RPMI8226 (cell line): Measurements from ENCODE around the gene CHFR.
"Not testable (repeated sequence)": the region's sequence is repeated elsewhere in the genome, so short reads cannot be mapped to it uniquely, and the experiment has no call there.

Experiments used
- DNase-seq: peaks from one replicate; pipeline ENCODE4 v3.0.0-alpha.2; 2015

Gene CHFR

GRCh38 chr12:132807295-132808092 lies 79.9 kb downstream of the CHFR start:
- DNase-seq = no peak

GRCh38 chr12:132806857-132807256 lies 80.5 kb downstream of the CHFR start:
- DNase-seq = no peak

GRCh38 chr12:132804426-132804861 lies 83.0 kb downstream of the CHFR start:
- no peak for DNase-seq

GRCh38 chr12:132803888-132804287 lies 83.5 kb downstream of the CHFR start:
- DNase-seq = no peak

- no peak for DNase-seq
Observed at GRCh38 chr12:132803125-132803524, 84.3 kb downstream of the CHFR start.

GRCh38 chr12:132801741-132802140 lies 85.7 kb downstream of the CHFR start:
- no peak for DNase-seq

- no peak for DNase-seq
Observed at GRCh38 chr12:132798836-132799235, 88.6 kb downstream of the CHFR start.

- DNase-seq = no peak
Observed at GRCh38 chr12:132797820-132798570, 89.4 kb downstream of the CHFR start.

GRCh38 chr12:132795847-132796246 lies 91.6 kb downstream of the CHFR start:
- no peak for DNase-seq

- not testable (repeated sequence) for DNase-seq
Observed at GRCh38 chr12:132791940-132792339, 95.5 kb downstream of the CHFR start.

- no peak for DNase-seq
Observed at GRCh38 chr12:132789099-132789471, 98.3 kb downstream of the CHFR start.

GRCh38 chr12:132788375-132789098 lies 98.9 kb downstream of the CHFR start:
- no peak for DNase-seq

- no peak for DNase-seq
Observed at GRCh38 chr12:132787877-132788276, 99.5 kb downstream of the CHFR start.

- DNase-seq = no peak
Observed at GRCh38 chr12:132786192-132786591, 101.2 kb downstream of the CHFR start.

GRCh38 chr12:132784580-132784979 lies 102.8 kb downstream of the CHFR start:
- DNase-seq = no peak

- no peak for DNase-seq
Observed at GRCh38 chr12:132783917-132784531, 103.4 kb downstream of the CHFR start.
